Measurements from ENCODE around the gene ESYT3. TPM values are rescaled to one million over a fixed set of nuclear protein-coding genes. Genes with fewer than 3 reads are reported as not detected.

ESYT3 gene
- total RNA-seq, 1 experiment from 2014 or later: 6.3 TPM

- Histone ChIP-seq H2BK12ac (ENCODE audit: insufficient read length, low read depth, low read length) (no peak overlapping the region), H2BK5ac (ENCODE audit: insufficient read length, low read length) (no peak overlapping the region), H4K20me1 (ENCODE audit: control insufficient read depth, insufficient read depth, insufficient read length) (no peaks in the 10 kb centered on the region), H3K56ac (ENCODE audit: insufficient read length, low read depth, low read length) (no peak overlapping the region), H3K9ac (ENCODE audit: extremely low read depth, insufficient read length, low read length) (no peak overlapping the region), H2BK15ac (ENCODE audit: low read depth, low read length) (no peak overlapping the region), H3K14ac (ENCODE audit: insufficient read depth, low read length) (no peak overlapping the region), H3T11ph (ENCODE audit: low read length) (no peak overlapping the region), H3K79me2 (ENCODE audit: insufficient read depth, low read length) (no peaks in the 10 kb centered on the region), H4K8ac (replicated peaks; ENCODE audit: insufficient read length, low read depth, low read length) (no peak overlapping the region), H2BK20ac (ENCODE audit: low read depth, low read length, poor library complexity, severe bottlenecking) (no peak overlapping the region), H3K23ac (ENCODE audit: insufficient read length, low read depth, low read length) (no peak overlapping the region), H4K91ac (ENCODE audit: insufficient read length, low read depth, low read length) (no peak overlapping the region), H3K27ac (ENCODE audit: insufficient read length, low read depth, low read length) (no peak overlapping the region), H3K23me2 (ENCODE audit: insufficient read length, low read depth, low read length, poor library complexity, severe bottlenecking) (peaks cover 1% of the 10 kb centered on the region), H2AK5ac (ENCODE audit: insufficient read length, low read length) (no peak overlapping the region), H3K18ac (ENCODE audit: insufficient read length, low read depth, low read length) (no peak overlapping the region), H3K4me1 (ENCODE audit: insufficient read depth, low read length) (no peaks in the 10 kb centered on the region), H2BK120ac (ENCODE audit: low read depth, low read length, poor library complexity, severe bottlenecking) (no peak overlapping the region), H3K79me1 (ENCODE audit: insufficient read depth, low read depth, low read length, poor library complexity, severe bottlenecking) (no peaks in the 10 kb centered on the region), H2AFZ (ENCODE audit: low read length) (no peak overlapping the region), H3K9me3 (ENCODE audit: control insufficient read depth, low read depth, low read length) (no peaks in the 10 kb centered on the region), H3K4me2 (ENCODE audit: insufficient read depth, insufficient read length, low read length) (no peak overlapping the region), H3K27me3 (ENCODE audit: insufficient read depth, low read length) (peaks cover 4% of the 10 kb centered on the region; the same call in 1 of the 2 replicates), H3K4ac (ENCODE audit: low read depth, low read length) (no peak overlapping the region), H4K5ac (ENCODE audit: insufficient read length, low read depth, low read length) (no peak overlapping the region)
- WGBS (ENCODE audit: extremely low coverage, insufficient read length, low lambda C conversion rate): no CpG with 5 or more reads among the region's 3 CpGs
- peaks cover 18 to 24% of the 10 kb centered on the region in 2 experiments for H3K4me1 Mint-ChIP-seq
- H3K9me3 Mint-ChIP-seq: no peaks in the 10 kb centered on the region
- no peak overlapping the region for H3K4me3 Mint-ChIP-seq
- peaks cover 0 to 4% (median 0%) of the 10 kb centered on the region in 3 experiments; a peak in 2 of 7 replicates for H3K36me3 Mint-ChIP-seq (ENCODE audit: insufficient read depth in 1 of 3, low read depth in 3 of 3)
- peaks cover 25% of the 10 kb centered on the region for H3K27me3 Mint-ChIP-seq (ENCODE audit: low read depth)
- H3K27ac Mint-ChIP-seq: no peak overlapping the region
- no peak for TF ChIP-seq CTCF (conservative IDR thresholded peaks at IDR 0.05)
- DNase-seq: no peak
Measured at GRCh38 chr3:138440596-138440995, 6.2 kb downstream of the ESYT3 start.
